Amniotic stem cell (primary cell): ENCODE data around the gene FAXDC2.
"Not testable (repeated sequence)": the region's sequence is repeated elsewhere in the genome, so short reads cannot be mapped to it uniquely, and the experiment has no call there.

ENCODE experiments used
- DNase-seq: peaks from one replicate; lab custom pipeline; 2025; lab: John Stamatoyannopoulos, UW

Gene FAXDC2

GRCh38 chr5:154861946-154862345 lies 11.5 kb upstream of the FAXDC2 start:
- no peak for DNase-seq

GRCh38 chr5:154860765-154861164 lies 10.4 kb upstream of the FAXDC2 start:
- DNase-seq = no peak

GRCh38 chr5:154860123-154860522 lies 9.7 kb upstream of the FAXDC2 start:
- DNase-seq = no peak

GRCh38 chr5:154858972-154859871 lies 8.8 kb upstream of the FAXDC2 start:
- DNase-seq = no peak

GRCh38 chr5:154858297-154858971 lies 8.0 kb upstream of the FAXDC2 start, which contains the start of gene CNOT8:
Gene CNOT8 (plus strand): TSS chr5:154858627. CDS start chr5:154863279, 4,652 bp downstream.
- DNase-seq = peak; percentile 93

- peak; percentile 95 for DNase-seq
Observed at GRCh38 chr5:154857530-154858296, 7.3 kb upstream of the FAXDC2 start.

- no peak for DNase-seq
Observed at GRCh38 chr5:154851351-154851750, 948 bp upstream of the FAXDC2 start.

GRCh38 chr5:154849791-154850201 lies 607 bp downstream of the FAXDC2 start:
- no peak for DNase-seq

- no peak for DNase-seq
Observed at GRCh38 chr5:154849264-154849785, 1.1 kb downstream of the FAXDC2 start.

GRCh38 chr5:154844809-154845208 lies 5.6 kb downstream of the FAXDC2 start:
- no peak for DNase-seq

GRCh38 chr5:154842689-154843530 lies 7.5 kb downstream of the FAXDC2 start:
- DNase-seq = no peak

GRCh38 chr5:154841273-154841661 lies 9.1 kb downstream of the FAXDC2 start:
- no peak for DNase-seq

GRCh38 chr5:154840435-154841272 lies 9.7 kb downstream of the FAXDC2 start:
- DNase-seq = no peak

- DNase-seq = no peak
Observed at GRCh38 chr5:154837009-154837901, 13.1 kb downstream of the FAXDC2 start.

GRCh38 chr5:154836225-154836624 lies 14.2 kb downstream of the FAXDC2 start:
- DNase-seq = no peak

- not testable (repeated sequence) for DNase-seq
Observed at GRCh38 chr5:154835701-154836052, 14.7 kb downstream of the FAXDC2 start.

GRCh38 chr5:154834053-154834452 lies 16.4 kb downstream of the FAXDC2 start:
- DNase-seq = no peak

- DNase-seq = not testable (repeated sequence)
Observed at GRCh38 chr5:154832804-154833203, 17.6 kb downstream of the FAXDC2 start.

GRCh38 chr5:154831451-154831850 lies 19.0 kb downstream of the FAXDC2 start:
- no peak for DNase-seq
